Liver (tissue), 9 donors: ENCODE data around the gene KIF1A. TPM values are rescaled to one million over a fixed set of nuclear protein-coding genes. Genes with fewer than 3 reads are reported as not detected.

Experiments used
- DNase-seq: peaks from one replicate; pipeline ENCODE4 v3.0.0-alpha.2; 2017; ENCODE audit warnings: low spot score
- H3K27ac ChIP-seq, 2 donors: one replicate each; pipeline ENCODE4 v1.7.0; 2013; ENCODE audit warnings: inconsistent platforms in 2 of 2, low read length in 2 of 2, control low read depth in 1 of 2, low read depth in 1 of 2, mild to moderate bottlenecking in 1 of 2
- H3K27me3 ChIP-seq, 4 donors: one replicate each; pipeline versions ENCODE4 v1.6.1 to v1.7.0; 2013; ENCODE audit warnings: low read length in 3 of 4, inconsistent platforms in 1 of 4, mild to moderate bottlenecking in 1 of 4, moderate library complexity in 1 of 4; ENCODE audit not compliant: control insufficient read depth in 4 of 4, insufficient read depth in 4 of 4
- H3K36me3 ChIP-seq, 4 donors: one replicate each; pipeline versions ENCODE4 v1.6.1 to v1.7.0; 2013; ENCODE audit warnings: low read length in 3 of 4, mild to moderate bottlenecking in 3 of 4, low read depth in 1 of 4, moderate library complexity in 1 of 4; ENCODE audit not compliant: control insufficient read depth in 4 of 4, insufficient read depth in 3 of 4
- H3K4me1 ChIP-seq, 4 donors: one replicate each; pipeline versions ENCODE4 v1.6.1 to v1.7.0; 2013; ENCODE audit warnings: low read length in 3 of 4, mild to moderate bottlenecking in 3 of 4, moderate library complexity in 1 of 4; ENCODE audit not compliant: control insufficient read depth in 4 of 4, insufficient read depth in 4 of 4
- H3K4me3 ChIP-seq, 3 donors: one replicate each; pipeline versions ENCODE4 v1.6.1 to v1.7.0; 2013; ENCODE audit warnings: low read length in 3 of 3, control low read depth in 1 of 3, low read depth in 1 of 3, mild to moderate bottlenecking in 1 of 3
- H3K9ac ChIP-seq, 2 donors: one replicate each; pipeline ENCODE4 v1.7.0; 2013; ENCODE audit warnings: low read length in 2 of 2, mild to moderate bottlenecking in 2 of 2, moderate library complexity in 2 of 2, control low read depth in 1 of 2, low read depth in 1 of 2
- H3K9me3 ChIP-seq, 4 donors: one replicate each; pipeline versions ENCODE4 v1.6.1 to v1.7.0; 2013; ENCODE audit warnings: low read length in 3 of 4; ENCODE audit not compliant: control insufficient read depth in 4 of 4
- EGR1 ChIP-seq, 2 donors: IDR thresholded peaks; 2 replicates each; pipeline ENCODE4 v1.6.1; 2016 to 2018; ENCODE audit warnings: antibody characterized with exemption in 2 of 2, low read depth in 2 of 2
- FOXA1 ChIP-seq: IDR thresholded peaks from 2 replicates; pipeline ENCODE4 v1.6.1; 2016; ENCODE audit warnings: antibody characterized with exemption
- FOXA2 ChIP-seq: IDR thresholded peaks from 2 replicates; pipeline ENCODE4 v1.6.1; 2016; ENCODE audit warnings: antibody characterized with exemption
- GABPA ChIP-seq, 2 donors: IDR thresholded peaks in 1 of 2; conservative IDR thresholded peaks in 1 of 2; 2 replicates each; pipeline ENCODE4 v1.6.1; 2016; ENCODE audit warnings: antibody characterized with exemption in 2 of 2, mild to moderate bottlenecking in 1 of 2, moderate library complexity in 1 of 2
- HNF4A ChIP-seq, 2 donors: conservative IDR thresholded peaks; 2 replicates each; pipeline ENCODE4 v1.6.1; 2016; ENCODE audit warnings: antibody characterized with exemption in 2 of 2, mild to moderate bottlenecking in 2 of 2
- HNF4G ChIP-seq: IDR thresholded peaks from 2 replicates; pipeline ENCODE4 v1.6.1; 2016; ENCODE audit warnings: antibody characterized with exemption
- JUND ChIP-seq, 2 donors: IDR thresholded peaks; 2 replicates each; pipeline ENCODE4 v1.6.1; 2016; ENCODE audit warnings: antibody characterized with exemption in 2 of 2
- NR2F2 ChIP-seq: IDR thresholded peaks from 2 replicates; pipeline ENCODE4 v1.6.1; 2016; ENCODE audit warnings: antibody characterized with exemption
- RAD21 ChIP-seq, 2 donors: IDR thresholded peaks; 2 replicates each; pipeline ENCODE4 v1.6.1; 2016; ENCODE audit warnings: antibody characterized with exemption in 2 of 2, mild to moderate bottlenecking in 2 of 2
- RXRA ChIP-seq, 2 donors: IDR thresholded peaks; 2 replicates each; pipeline ENCODE4 v1.6.1; 2017 to 2018; ENCODE audit warnings: antibody characterized with exemption in 2 of 2, mild to moderate bottlenecking in 1 of 2
- SP1 ChIP-seq: IDR thresholded peaks from 2 replicates; pipeline ENCODE4 v1.6.1; 2018; ENCODE audit warnings: antibody characterized with exemption, mild to moderate bottlenecking
- TAF1 ChIP-seq: conservative IDR thresholded peaks from 2 replicates; pipeline ENCODE4 v1.6.1; 2016; ENCODE audit warnings: antibody characterized with exemption, mild to moderate bottlenecking
- YY1 ChIP-seq: IDR thresholded peaks from 2 replicates; pipeline ENCODE4 v1.6.1; 2016; ENCODE audit warnings: antibody characterized with exemption, mild to moderate bottlenecking
- WGBS: extraction: QIAGEN DNeasy Blood & Tissue Kit; methylation state at CpG from one replicate; pipeline ENCODE4 v1.1.7; 2013; 5-methylcytosine and 5-hydroxymethylcytosine counted together
- polyA plus RNA-seq, 2 donors: library from polyadenylated mRNA; stranded (reverse) in 1 of 2; unstranded in 1 of 2; fragments of 200-250 nt in 1 of 2; fragments of >200 nt in 1 of 2; fragmentation: Nextera tagmentation in 1 of 2; extraction: Ambion mirVana in 1 of 2; gene quantifications; one replicate each; pipeline versions ENCODE4 v1.2.1 to v1.2.3, GENCODE V29; 2013 to 2015
- total RNA-seq, 2 donors: library from RNA; depleted of rRNA; stranded (reverse); fragments of >200 nt; gene quantifications; one replicate each; pipeline ENCODE4 v1.2.3, GENCODE V29; 2014
- TF ChIP-seq, protein P1 (sequence below): IDR thresholded peaks from 2 replicates; pipeline ENCODE4 v1.6.1; 2016; ENCODE audit warnings: antibody characterized with exemption
- TF ChIP-seq, protein P2 (sequence below): fragments of 150-350 bp; IDR thresholded peaks from 2 replicates; pipeline ENCODE4 v1.5.1; 2017; ENCODE audit warnings: improper control_type of control experiment, low read depth, low read length; ENCODE audit not compliant: missing input control
- TF ChIP-seq, protein P3 (sequence below): IDR thresholded peaks from 2 replicates; pipeline ENCODE4 v1.6.1; 2016; ENCODE audit warnings: antibody characterized with exemption
- donor health status: healthy.
- donor health status: healthy.
- donor health status: healthy.
- donor health status: healthy.
- donor health status: healthy.

KIF1A gene
- total and polyA plus RNA-seq, 4 donors = 0.03 to 0.21 (median 0.11) TPM

DNA sequence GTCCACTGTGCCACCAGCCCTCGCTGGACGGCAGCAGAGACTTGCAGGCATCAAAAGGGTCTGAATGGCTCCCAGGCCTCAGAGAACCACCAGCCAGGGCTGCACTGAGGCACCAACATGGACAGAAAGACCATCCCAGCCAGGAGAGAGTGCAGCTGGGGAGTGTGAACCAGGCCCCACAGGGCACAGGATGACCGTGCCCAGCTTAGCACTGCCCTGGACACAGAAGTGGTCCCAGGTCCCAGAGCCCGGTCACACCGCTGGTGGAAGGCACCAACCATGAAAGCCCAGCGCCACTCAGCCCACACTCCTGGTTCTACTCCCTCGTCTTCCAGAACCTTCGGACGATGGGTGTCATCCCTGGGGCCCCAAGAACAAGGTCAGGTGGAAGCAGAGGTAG is 107.9 kb downstream of the KIF1A start (continued):
- TF ChIP-seq, protein P1, sequence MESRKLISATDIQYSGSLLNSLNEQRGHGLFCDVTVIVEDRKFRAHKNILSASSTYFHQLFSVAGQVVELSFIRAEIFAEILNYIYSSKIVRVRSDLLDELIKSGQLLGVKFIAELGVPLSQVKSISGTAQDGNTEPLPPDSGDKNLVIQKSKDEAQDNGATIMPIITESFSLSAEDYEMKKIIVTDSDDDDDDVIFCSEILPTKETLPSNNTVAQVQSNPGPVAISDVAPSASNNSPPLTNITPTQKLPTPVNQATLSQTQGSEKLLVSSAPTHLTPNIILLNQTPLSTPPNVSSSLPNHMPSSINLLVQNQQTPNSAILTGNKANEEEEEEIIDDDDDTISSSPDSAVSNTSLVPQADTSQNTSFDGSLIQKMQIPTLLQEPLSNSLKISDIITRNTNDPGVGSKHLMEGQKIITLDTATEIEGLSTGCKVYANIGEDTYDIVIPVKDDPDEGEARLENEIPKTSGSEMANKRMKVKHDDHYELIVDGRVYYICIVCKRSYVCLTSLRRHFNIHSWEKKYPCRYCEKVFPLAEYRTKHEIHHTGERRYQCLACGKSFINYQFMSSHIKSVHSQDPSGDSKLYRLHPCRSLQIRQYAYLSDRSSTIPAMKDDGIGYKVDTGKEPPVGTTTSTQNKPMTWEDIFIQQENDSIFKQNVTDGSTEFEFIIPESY = no peak
- TF ChIP-seq TAF1 (no peak), YY1 (no peak)

DNA sequence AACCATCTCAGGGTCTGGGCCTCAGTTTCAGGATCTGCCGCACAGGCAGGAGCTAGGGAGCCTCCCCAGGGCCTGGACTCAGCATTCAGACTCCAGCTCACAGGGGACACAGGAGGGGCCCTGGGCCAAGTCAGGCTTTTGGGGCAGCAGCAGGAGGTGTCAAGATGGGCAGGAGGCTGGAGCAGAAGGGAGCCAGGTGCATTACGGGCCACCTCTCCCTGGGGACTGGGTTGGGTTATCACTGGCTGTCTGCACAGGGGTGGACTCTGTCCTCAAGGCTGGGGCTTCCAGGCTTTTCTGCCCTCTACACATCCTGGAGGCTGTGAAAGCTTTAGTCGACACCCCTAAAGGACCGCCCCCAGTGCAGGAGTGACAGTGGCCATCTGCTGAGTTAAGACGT is 108.3 kb downstream of the KIF1A start:
- no peak overlapping the region for H3K27ac ChIP-seq
- H3K9ac ChIP-seq = no peak overlapping the region
- TF ChIP-seq TAF1 = no peak
- TF ChIP-seq JUND (IDR thresholded peaks at IDR 0.05) = no peak
- no peak for TF ChIP-seq RAD21 (IDR thresholded peaks at IDR 0.05)
- no peak for TF ChIP-seq FOXA2
- TF ChIP-seq NR2F2 = no peak
- no peak for TF ChIP-seq GABPA (IDR thresholded peaks at IDR 0.05 in 1 of 2, conservative IDR thresholded peaks at IDR 0.05 in 1 of 2)
- TF ChIP-seq RXRA (IDR thresholded peaks at IDR 0.05) = no peak
- TF ChIP-seq FOXA1 = no peak
- TF ChIP-seq, protein P1 = no peak
- TF ChIP-seq, protein P2, sequence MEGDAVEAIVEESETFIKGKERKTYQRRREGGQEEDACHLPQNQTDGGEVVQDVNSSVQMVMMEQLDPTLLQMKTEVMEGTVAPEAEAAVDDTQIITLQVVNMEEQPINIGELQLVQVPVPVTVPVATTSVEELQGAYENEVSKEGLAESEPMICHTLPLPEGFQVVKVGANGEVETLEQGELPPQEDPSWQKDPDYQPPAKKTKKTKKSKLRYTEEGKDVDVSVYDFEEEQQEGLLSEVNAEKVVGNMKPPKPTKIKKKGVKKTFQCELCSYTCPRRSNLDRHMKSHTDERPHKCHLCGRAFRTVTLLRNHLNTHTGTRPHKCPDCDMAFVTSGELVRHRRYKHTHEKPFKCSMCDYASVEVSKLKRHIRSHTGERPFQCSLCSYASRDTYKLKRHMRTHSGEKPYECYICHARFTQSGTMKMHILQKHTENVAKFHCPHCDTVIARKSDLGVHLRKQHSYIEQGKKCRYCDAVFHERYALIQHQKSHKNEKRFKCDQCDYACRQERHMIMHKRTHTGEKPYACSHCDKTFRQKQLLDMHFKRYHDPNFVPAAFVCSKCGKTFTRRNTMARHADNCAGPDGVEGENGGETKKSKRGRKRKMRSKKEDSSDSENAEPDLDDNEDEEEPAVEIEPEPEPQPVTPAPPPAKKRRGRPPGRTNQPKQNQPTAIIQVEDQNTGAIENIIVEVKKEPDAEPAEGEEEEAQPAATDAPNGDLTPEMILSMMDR = no peak
- H3K4me1 ChIP-seq = no peaks in the 10 kb centered on the region
- H3K27me3 ChIP-seq = peaks cover 0 to 3% (median 0%) of the 10 kb centered on the region in 4 donors
- WGBS = 79% methylated on average over 5 of the region's 5 CpGs
- no peaks in the 10 kb centered on the region for H3K36me3 ChIP-seq
- DNase-seq = no peak
- no peaks in the 10 kb centered on the region for H3K9me3 ChIP-seq
- no peak overlapping the region for H3K4me3 ChIP-seq

DNA sequence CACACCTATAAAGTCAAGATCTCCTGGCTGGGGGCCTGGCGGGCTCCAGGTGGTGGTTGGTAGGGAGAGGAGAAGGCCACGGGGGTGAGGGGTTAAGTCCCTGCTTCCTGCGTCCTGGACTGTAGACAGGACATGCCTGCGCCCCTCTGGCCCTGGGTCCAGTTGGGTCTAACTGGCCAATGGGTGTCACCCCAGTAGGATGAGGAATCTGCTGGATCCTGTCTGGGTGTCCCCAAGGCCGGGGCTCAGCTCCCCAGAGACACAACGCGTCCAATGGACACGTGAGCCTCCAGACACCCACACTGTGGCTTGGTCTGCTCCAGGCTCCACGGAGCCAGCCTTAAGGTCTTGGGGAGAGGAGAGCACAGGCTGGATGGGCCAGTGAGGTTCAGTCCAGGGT is 108.7 kb downstream of the KIF1A start:
- Histone ChIP-seq H3K27ac (no peak overlapping the region), H3K27me3 (peaks cover 0 to 3% (median 0%) of the 10 kb centered on the region in 4 donors), H3K4me3 (no peak overlapping the region), H3K9me3 (no peaks in the 10 kb centered on the region), H3K4me1 (no peaks in the 10 kb centered on the region), H3K36me3 (no peaks in the 10 kb centered on the region), H3K9ac (no peak overlapping the region)
- no peak for DNase-seq
- 94% methylated on average over 9 of the region's 9 CpGs for WGBS
- no peak for TF ChIP-seq FOXA1
- no peak for TF ChIP-seq RXRA (IDR thresholded peaks at IDR 0.05)
- no peak for TF ChIP-seq RAD21 (IDR thresholded peaks at IDR 0.05)
- no peak for TF ChIP-seq FOXA2
- TF ChIP-seq, protein P2 = no peak
- TF ChIP-seq, protein P3, sequence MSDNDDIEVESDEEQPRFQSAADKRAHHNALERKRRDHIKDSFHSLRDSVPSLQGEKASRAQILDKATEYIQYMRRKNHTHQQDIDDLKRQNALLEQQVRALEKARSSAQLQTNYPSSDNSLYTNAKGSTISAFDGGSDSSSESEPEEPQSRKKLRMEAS = no peak
- no peak for TF ChIP-seq GABPA (IDR thresholded peaks at IDR 0.05 in 1 of 2, conservative IDR thresholded peaks at IDR 0.05 in 1 of 2)
- TF ChIP-seq, protein P1 = no peak
- TF ChIP-seq SP1 = no peak
- TF ChIP-seq TAF1 = no peak
- TF ChIP-seq HNF4G = no peak
- no peak for TF ChIP-seq EGR1 (IDR thresholded peaks at IDR 0.05; ENCODE audit: low read depth in 2 of 2)
- TF ChIP-seq HNF4A (conservative IDR thresholded peaks at IDR 0.05) = no peak
